HEK293 (cell line): Measurements from ENCODE around the gene P4HA1.
"Not testable (repeated sequence)": the region's sequence is repeated elsewhere in the genome, so short reads cannot be mapped to it uniquely, and the experiment has no call there.

Experiments
- CTCF ChIA-PET: fragments of 350-600 bp; formaldehyde crosslinking; extraction: SDS; loops from one replicate; lab custom pipeline; 2021; ENCODE audit warnings: antibody characterized with exemption; lab: Yijun Ruan, JAX
- POLR2A ChIA-PET: fragments of 300-600 bp; formaldehyde crosslinking; extraction: SDS; loops from one replicate; lab custom pipeline; 2020; ENCODE audit warnings: antibody characterized with exemption, inconsistent platforms; lab: Yijun Ruan, JAX
- H3K27ac ChIP-seq: fragments of 200-500 bp; sonication (Bioruptor generic); 2 replicates; pipeline ENCODE4 v1.5.1; 2014; ENCODE audit warnings: low read depth, low read length, control low read depth, inconsistent platforms; ENCODE audit errors: extremely low read depth
- H3K36me3 ChIP-seq, 2 experiments: fragments of 200-500 bp in 1 of 2; sonication (Bioruptor generic) in 1 of 2; 1 replicate in 1 of 2; 2 replicates in 1 of 2; pipeline ENCODE4 v1.5.1; 2014 to 2017; ENCODE audit warnings: inconsistent platforms in 2 of 2, low read length in 2 of 2; ENCODE audit not compliant: control insufficient read depth in 2 of 2, insufficient read depth in 1 of 2
- H3K4me1 ChIP-seq: fragments of 200-500 bp; sonication (Bioruptor generic); 2 replicates; pipeline ENCODE4 v1.5.1; 2014; ENCODE audit warnings: mild to moderate bottlenecking, low read length, inconsistent platforms; ENCODE audit not compliant: control insufficient read depth, insufficient read depth
- H3K4me3 ChIP-seq: 2 replicates; pipeline ENCODE4 v1.5.1; 2011; ENCODE audit warnings: low read depth, mild to moderate bottlenecking, control low read depth, low read length, moderate library complexity
- H3K9me3 ChIP-seq: fragments of 200-500 bp; sonication (Bioruptor generic); 2 replicates; pipeline ENCODE4 v1.5.1; 2014; ENCODE audit warnings: low read depth, low read length, inconsistent platforms; ENCODE audit not compliant: control insufficient read depth, insufficient read depth
- AEBP2 ChIP-seq: fragments of 450-650 bp; formaldehyde crosslinking; IDR thresholded peaks from 2 replicates; pipeline ENCODE4 v1.5.1; 2016; ENCODE audit warnings: missing biosample characterization, missing genetic modification characterization, borderline replicate concordance
- HOXA7 ChIP-seq: sonication (generic); formaldehyde crosslinking; IDR thresholded peaks from 2 replicates; pipeline ENCODE4 v1.8.1; 2022; ENCODE audit warnings: missing genetic modification reagents, borderline replicate concordance
- REPIN1 ChIP-seq: fragments of 450-650 bp; formaldehyde crosslinking; IDR thresholded peaks from 2 replicates; pipeline ENCODE4 v1.5.1; 2017; ENCODE audit warnings: missing biosample characterization, missing genetic modification characterization, low read depth
- SETDB1 ChIP-seq: IDR thresholded peaks from one replicate; pipeline ENCODE4 v1.6.1; 2017; ENCODE audit warnings: mild to moderate bottlenecking, low read length, moderate library complexity, mixed read lengths; ENCODE audit not compliant: insufficient read length
- SP2 ChIP-seq: fragments of 450-650 bp; formaldehyde crosslinking; IDR thresholded peaks from 2 replicates; pipeline ENCODE4 v1.5.1; 2016; ENCODE audit warnings: missing biosample characterization, missing genetic modification characterization
- ZNF121 ChIP-seq: fragments of 450-650 bp; formaldehyde crosslinking; IDR thresholded peaks from 2 replicates; pipeline ENCODE4 v1.5.1; 2016; ENCODE audit warnings: missing biosample characterization, missing genetic modification characterization
- ZNF146 ChIP-seq: fragments of 450-650 bp; formaldehyde crosslinking; IDR thresholded peaks from 2 replicates; pipeline ENCODE4 v1.5.1; 2016; ENCODE audit warnings: missing biosample characterization, missing genetic modification characterization
- ZNF157 ChIP-seq: fragments of 450-650 bp; formaldehyde crosslinking; IDR thresholded peaks from 2 replicates; pipeline ENCODE4 v1.5.1; 2016; ENCODE audit warnings: missing biosample characterization, missing genetic modification characterization
- ZNF174 ChIP-seq: fragments of 450-650 bp; formaldehyde crosslinking; IDR thresholded peaks from 2 replicates; pipeline ENCODE4 v1.5.0; 2017; ENCODE audit warnings: missing biosample characterization, mild to moderate bottlenecking, missing genetic modification characterization
- ZNF280D ChIP-seq: fragments of 450-650 bp; formaldehyde crosslinking; IDR thresholded peaks from 2 replicates; pipeline ENCODE4 v1.5.1; 2016; ENCODE audit warnings: missing biosample characterization, missing genetic modification characterization
- ZNF37A ChIP-seq: fragments of 450-650 bp; IDR thresholded peaks from 2 replicates; pipeline ENCODE4 v1.5.1; 2018; ENCODE audit warnings: missing biosample characterization, missing genetic modification characterization
- ZNF449 ChIP-seq: fragments of 450-650 bp; formaldehyde crosslinking; IDR thresholded peaks from 2 replicates; pipeline ENCODE4 v1.5.1; 2017; ENCODE audit warnings: missing biosample characterization, mild to moderate bottlenecking, missing genetic modification characterization, moderate library complexity
- ZNF521 ChIP-seq: fragments of 450-650 bp; formaldehyde crosslinking; IDR thresholded peaks from 2 replicates; pipeline ENCODE4 v1.5.1; 2017; ENCODE audit warnings: missing biosample characterization, mild to moderate bottlenecking, missing genetic modification characterization
- ZNF555 ChIP-seq: fragments of 450-650 bp; formaldehyde crosslinking; conservative IDR thresholded peaks from 2 replicates; pipeline ENCODE4 v1.5.1; 2017; ENCODE audit warnings: missing biosample characterization, mild to moderate bottlenecking, missing genetic modification characterization, inconsistent platforms
- ZNF580 ChIP-seq: fragments of 450-650 bp; formaldehyde crosslinking; IDR thresholded peaks from 2 replicates; pipeline ENCODE4 v1.5.1; 2016; ENCODE audit warnings: missing biosample characterization, missing genetic modification characterization
- ZNF585B ChIP-seq: fragments of 450-650 bp; formaldehyde crosslinking; IDR thresholded peaks from 2 replicates; pipeline ENCODE4 v1.5.1; 2016; ENCODE audit warnings: missing biosample characterization, missing genetic modification characterization
- ZNF707 ChIP-seq: fragments of 450-650 bp; formaldehyde crosslinking; IDR thresholded peaks from 2 replicates; pipeline ENCODE4 v1.5.1; 2016; ENCODE audit warnings: missing biosample characterization, missing genetic modification characterization
- ZNF785 ChIP-seq: fragments of 450-650 bp; formaldehyde crosslinking; IDR thresholded peaks from 2 replicates; pipeline ENCODE4 v1.5.1; 2016; ENCODE audit warnings: missing biosample characterization, missing genetic modification characterization
- ZNF843 ChIP-seq: fragments of 450-650 bp; formaldehyde crosslinking; IDR thresholded peaks from 2 replicates; pipeline ENCODE4 v1.5.1; 2016; ENCODE audit warnings: missing biosample characterization, missing genetic modification characterization

Gene P4HA1

GRCh38 chr10:72997099-72997498 lies 99.6 kb downstream of the P4HA1 start:
- no peaks in the 10 kb centered on the region; a peak in 1 of 3 replicates for H3K36me3 ChIP-seq
- CTCF ChIA-PET, result interaction anchor here (1.0 kb wide), 1 partner anchor 8 kb away, joined by 3 read pairs; no protein-coding TSS in a partner anchor
- POLR2A ChIA-PET, result no interaction called here

GRCh38 chr10:72995459-72995858 lies 101.2 kb downstream of the P4HA1 start:
- CTCF ChIA-PET, result not testable (repeated sequence)

More at GRCh38 chr10:72997099-72997498, 99.6 kb downstream of the P4HA1 start:
- Histone ChIP-seq H3K9me3 (no peaks in the 10 kb centered on the region), H3K27ac (no peak overlapping the region), H3K4me3 (no peak overlapping the region), H3K4me1 (no peaks in the 10 kb centered on the region)
- TF ChIP-seq ZNF707 (tag by site-specific recombination) (no peak), SP2 (tag by site-specific recombination) (no peak), ZNF174 (tag by site-specific recombination) (no peak), REPIN1 (tag by site-specific recombination) (no peak), ZNF555 (tag by site-specific recombination) (no peak), ZNF157 (tag by site-specific recombination) (no peak), ZNF585B (no peak), ZNF521 (tag by site-specific recombination) (no peak), AEBP2 (no peak), ZNF843 (no peak), ZNF449 (tag by site-specific recombination) (no peak), ZNF785 (no peak), HOXA7 (CRISPR knock-in tag) (no peak), ZNF121 (peak; percentile 60; the same call in 1 of the 2 replicates), ZNF37A (tag by site-specific recombination) (no peak), SETDB1 (peak; percentile 34)

More at GRCh38 chr10:72995459-72995858, 101.2 kb downstream of the P4HA1 start:
- H3K4me3 ChIP-seq, POLR2A ChIA-PET, H3K4me1 ChIP-seq, H3K27ac ChIP-seq, H3K36me3 ChIP-seq, H3K9me3 ChIP-seq: not testable (repeated sequence)
- TF ChIP-seq ZNF580 (0 out of 2 replicates have a peak, but pooled peaks have one; percentile 54), ZNF280D (tag by site-specific recombination) (peak; percentile 74; the same call in 1 of the 2 replicates), ZNF146 (tag by site-specific recombination) (peak; percentile 91)
- TF ChIP-seq, all 188 proteins: peak for 3; not testable (repeated sequence) for 185
